ENCODE results near the gene KIF26B.
"Not testable (repeated sequence)": the region's sequence is repeated elsewhere in the genome, so short reads cannot be mapped to it uniquely, and the experiment has no call there.

KIF26B gene

GRCh38 chr1:245330951-245331350 is 176.2 kb downstream of the KIF26B start:
- no peak for DNase-seq

GRCh38 chr1:245332085-245332484 is 177.3 kb downstream of the KIF26B start:
- DNase-seq: no peak

- no peak for DNase-seq
Measured at GRCh38 chr1:245332513-245332912, 177.7 kb downstream of the KIF26B start.

GRCh38 chr1:245334235-245334634 is 179.4 kb downstream of the KIF26B start:
- DNase-seq: no peak

GRCh38 chr1:245334827-245335490 is 180.2 kb downstream of the KIF26B start:
- no peak for DNase-seq

GRCh38 chr1:245335684-245336083 is 180.9 kb downstream of the KIF26B start:
- DNase-seq: not testable (repeated sequence)

GRCh38 chr1:245336149-245336983 is 181.6 kb downstream of the KIF26B start:
- DNase-seq: no peak

- DNase-seq: not testable (repeated sequence)
Measured at GRCh38 chr1:245336984-245337355, 182.2 kb downstream of the KIF26B start.

GRCh38 chr1:245337829-245338484 is 183.2 kb downstream of the KIF26B start:
- DNase-seq: no peak

- DNase-seq: no peak
Measured at GRCh38 chr1:245338485-245338877, 183.7 kb downstream of the KIF26B start.

GRCh38 chr1:245341743-245342142 is 187.0 kb downstream of the KIF26B start:
- DNase-seq: no peak

GRCh38 chr1:245345191-245345884 is 190.6 kb downstream of the KIF26B start:
- DNase-seq: no peak

- DNase-seq: no peak
Measured at GRCh38 chr1:245348626-245349025, 193.8 kb downstream of the KIF26B start.

- DNase-seq: no peak
Measured at GRCh38 chr1:245353411-245353810, 198.6 kb downstream of the KIF26B start.

GRCh38 chr1:245353915-245354775 is 199.4 kb downstream of the KIF26B start:
- no peak for DNase-seq

GRCh38 chr1:245355851-245356630 is 201.3 kb downstream of the KIF26B start:
- DNase-seq: not testable (repeated sequence)

- DNase-seq: no peak
Measured at GRCh38 chr1:245356891-245357585, 202.3 kb downstream of the KIF26B start.

GRCh38 chr1:245359101-245359680 is 204.4 kb downstream of the KIF26B start:
- not testable (repeated sequence) for DNase-seq

GRCh38 chr1:245361065-245361464 is 206.3 kb downstream of the KIF26B start:
- DNase-seq: no peak

- DNase-seq: no peak
Measured at GRCh38 chr1:245361951-245362350, 207.2 kb downstream of the KIF26B start.
